ENCODE measurements around the gene FBXL16. TPM values are rescaled to one million over a fixed set of nuclear protein-coding genes. Genes with fewer than 3 reads are reported as not detected.

FBXL16 gene
- total RNA-seq, 1 donor from 2014 or later, result not detected

DNA sequence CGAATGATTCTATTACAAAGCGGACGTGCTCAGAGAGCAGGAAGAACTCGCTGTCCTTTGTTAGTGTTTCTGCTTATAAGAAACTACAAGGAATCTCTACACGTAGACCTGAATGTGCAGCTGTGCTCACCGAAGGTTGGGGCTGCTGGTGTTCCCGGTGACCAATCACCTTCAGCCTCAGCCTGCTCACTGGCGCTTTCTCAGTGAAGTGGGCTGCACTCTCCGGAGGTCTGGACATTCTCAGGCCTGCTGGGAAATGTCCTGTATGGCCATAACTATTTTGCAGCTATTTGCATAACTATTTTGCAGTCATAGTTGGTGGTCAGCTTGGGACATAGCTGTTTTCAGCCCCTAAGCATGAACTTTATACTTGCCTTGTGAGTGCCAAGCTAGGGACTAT lies 44.9 kb upstream of the FBXL16 start:
- no peak for DNase-seq (ENCODE audit: low spot score in 2 of 2)
- H3K4me1 ChIP-seq, result no peaks in the 10 kb centered on the region
- intact Hi-C loops (cut with DNase I), result no loop called here
- TF ChIP-seq, protein P1, sequence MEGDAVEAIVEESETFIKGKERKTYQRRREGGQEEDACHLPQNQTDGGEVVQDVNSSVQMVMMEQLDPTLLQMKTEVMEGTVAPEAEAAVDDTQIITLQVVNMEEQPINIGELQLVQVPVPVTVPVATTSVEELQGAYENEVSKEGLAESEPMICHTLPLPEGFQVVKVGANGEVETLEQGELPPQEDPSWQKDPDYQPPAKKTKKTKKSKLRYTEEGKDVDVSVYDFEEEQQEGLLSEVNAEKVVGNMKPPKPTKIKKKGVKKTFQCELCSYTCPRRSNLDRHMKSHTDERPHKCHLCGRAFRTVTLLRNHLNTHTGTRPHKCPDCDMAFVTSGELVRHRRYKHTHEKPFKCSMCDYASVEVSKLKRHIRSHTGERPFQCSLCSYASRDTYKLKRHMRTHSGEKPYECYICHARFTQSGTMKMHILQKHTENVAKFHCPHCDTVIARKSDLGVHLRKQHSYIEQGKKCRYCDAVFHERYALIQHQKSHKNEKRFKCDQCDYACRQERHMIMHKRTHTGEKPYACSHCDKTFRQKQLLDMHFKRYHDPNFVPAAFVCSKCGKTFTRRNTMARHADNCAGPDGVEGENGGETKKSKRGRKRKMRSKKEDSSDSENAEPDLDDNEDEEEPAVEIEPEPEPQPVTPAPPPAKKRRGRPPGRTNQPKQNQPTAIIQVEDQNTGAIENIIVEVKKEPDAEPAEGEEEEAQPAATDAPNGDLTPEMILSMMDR (IDR thresholded peaks at IDR 0.05), result no peak
- H3K36me3 ChIP-seq, result no peaks in the 10 kb centered on the region
- no peak overlapping the region for H3K27ac ChIP-seq
- no peak overlapping the region for H3K4me3 ChIP-seq
- no peaks in the 10 kb centered on the region for H3K27me3 ChIP-seq
- no peaks in the 10 kb centered on the region for H3K9me3 ChIP-seq

DNA sequence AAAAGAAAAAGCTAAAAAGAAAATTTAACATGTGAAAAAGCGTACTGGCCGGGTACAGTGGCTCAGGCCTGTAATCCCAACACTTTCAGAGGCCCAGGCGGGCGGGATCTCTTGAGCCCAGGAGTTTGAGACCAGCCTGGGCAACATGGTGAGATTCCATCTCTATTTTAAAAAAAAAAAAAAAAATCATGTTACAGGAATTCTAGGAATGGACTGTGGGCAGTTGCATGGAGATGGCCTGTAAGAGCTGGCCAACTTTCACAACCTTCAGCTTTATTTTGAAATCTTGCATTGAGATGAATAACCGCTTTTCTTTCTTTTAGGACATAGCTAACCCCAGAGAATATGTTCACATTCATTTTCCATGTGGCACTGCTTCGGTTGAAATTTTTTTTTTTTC lies 43.4 kb upstream of the FBXL16 start:
- DNase-seq (ENCODE audit: low spot score in 2 of 2), result no peak
- H3K27ac ChIP-seq, result no peak overlapping the region
- TF ChIP-seq, protein P1 (IDR thresholded peaks at IDR 0.05), result no peak
- no peaks in the 10 kb centered on the region for H3K9me3 ChIP-seq
- H3K4me3 ChIP-seq, result no peak overlapping the region
- no peaks in the 10 kb centered on the region for H3K36me3 ChIP-seq
- H3K27me3 ChIP-seq, result no peaks in the 10 kb centered on the region
- intact Hi-C loops (cut with DNase I), result no loop called here
- no peaks in the 10 kb centered on the region for H3K4me1 ChIP-seq

DNA sequence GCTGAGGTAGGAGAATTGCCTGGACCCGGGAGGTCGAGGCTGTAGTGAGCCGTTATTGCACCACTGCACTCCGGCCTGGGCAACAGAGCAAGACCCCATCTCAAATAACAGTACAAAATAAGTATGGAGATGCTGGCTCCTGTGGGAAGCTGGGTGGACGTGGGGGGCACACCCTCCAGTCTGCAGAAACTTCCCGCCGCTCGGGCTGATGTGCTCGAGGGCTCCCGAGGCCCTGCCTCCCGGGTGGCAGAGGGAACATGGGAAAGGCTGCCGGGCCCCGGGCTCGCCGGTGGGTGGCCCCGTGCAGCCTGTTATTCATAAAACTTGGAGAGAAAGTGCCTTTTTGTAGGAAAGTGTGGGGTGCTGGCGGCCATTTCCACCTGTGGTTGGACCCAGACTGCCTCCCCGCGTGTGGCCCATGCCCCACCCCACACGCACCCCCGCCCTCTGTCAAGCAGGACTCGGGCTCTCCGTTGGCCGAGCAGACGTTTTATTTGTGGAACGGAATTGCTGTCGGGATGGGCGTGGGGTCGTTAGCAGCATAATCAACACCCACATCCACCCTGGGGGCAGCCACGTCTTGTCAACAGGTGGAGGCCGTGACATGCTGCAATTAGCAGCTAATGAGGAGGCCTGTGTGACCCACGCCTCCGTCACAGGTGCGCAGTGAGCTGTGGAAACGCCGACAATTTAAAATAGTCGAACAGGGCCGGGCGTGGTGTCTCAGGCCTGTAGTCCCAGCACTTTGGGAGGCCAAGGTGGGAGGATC lies 42.6 kb upstream of the FBXL16 start:
- Histone ChIP-seq H3K4me1 (no peaks in the 10 kb centered on the region), H3K27ac (no peak overlapping the region), H3K9me3 (no peaks in the 10 kb centered on the region), H3K4me3 (no peak overlapping the region), H3K36me3 (no peaks in the 10 kb centered on the region), H3K27me3 (no peaks in the 10 kb centered on the region)
- no peak for DNase-seq (ENCODE audit: low spot score in 2 of 2)
- TF ChIP-seq, protein P1 (IDR thresholded peaks at IDR 0.05), result no peak
- intact Hi-C loops (cut with DNase I), result no loop called here

DNA sequence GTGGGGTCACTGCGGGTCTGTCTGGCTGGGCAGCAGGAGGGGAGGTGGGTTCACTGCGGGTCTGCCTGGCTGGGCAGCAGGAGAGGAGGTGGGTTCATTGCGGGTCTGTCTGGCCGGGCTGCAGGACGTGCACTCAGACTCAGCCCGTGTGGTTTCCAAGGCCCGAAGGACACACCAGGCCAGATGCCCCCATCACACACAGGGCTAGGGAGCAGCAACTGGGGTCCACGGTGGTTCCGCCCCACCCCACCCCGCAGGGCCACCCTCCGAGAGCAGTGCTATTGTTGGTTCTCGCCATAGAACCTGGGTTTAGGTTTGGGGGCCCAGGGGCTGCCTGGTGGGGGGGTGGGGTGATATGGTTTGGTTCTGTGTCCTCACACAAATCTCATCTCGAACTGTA lies 41.0 kb upstream of the FBXL16 start:
- intact Hi-C loops (cut with DNase I), result no loop called here
- TF ChIP-seq, protein P1 (IDR thresholded peaks at IDR 0.05), result no peak
- H3K27ac ChIP-seq, result no peak overlapping the region
- no peaks in the 10 kb centered on the region for H3K36me3 ChIP-seq
- H3K9me3 ChIP-seq, result no peaks in the 10 kb centered on the region
- H3K4me1 ChIP-seq, result no peaks in the 10 kb centered on the region
- no peaks in the 10 kb centered on the region for H3K27me3 ChIP-seq
- no peak overlapping the region for H3K4me3 ChIP-seq
- no peak for DNase-seq (ENCODE audit: low spot score in 2 of 2)

DNA sequence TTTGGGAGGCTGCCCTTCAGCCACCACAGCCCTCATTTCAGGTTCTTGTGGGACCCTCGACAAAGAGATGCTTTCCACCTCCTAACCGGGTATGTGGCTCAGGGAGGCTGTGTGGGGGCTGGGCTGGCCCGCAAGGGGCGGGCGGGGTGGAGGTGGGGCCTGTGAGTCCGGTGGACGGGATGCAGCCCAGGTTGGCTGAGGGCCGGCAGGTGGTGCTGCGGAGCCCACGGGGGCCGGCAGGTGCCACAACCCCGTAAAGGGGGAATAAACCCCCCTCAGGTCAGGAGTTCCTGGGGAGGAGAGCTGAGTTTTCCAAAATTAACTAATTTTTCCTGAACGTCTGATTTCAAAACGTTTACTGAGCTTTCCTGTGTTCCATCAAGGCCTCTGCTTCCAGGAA lies 40.1 kb upstream of the FBXL16 start:
- H3K4me1 ChIP-seq, result peaks cover 0 to 3% of the 10 kb centered on the region in 2 donors
- H3K4me3 ChIP-seq, result no peak overlapping the region
- no peaks in the 10 kb centered on the region for H3K36me3 ChIP-seq
- no peak overlapping the region for H3K27ac ChIP-seq
- no peaks in the 10 kb centered on the region for H3K9me3 ChIP-seq
- H3K27me3 ChIP-seq, result no peaks in the 10 kb centered on the region
- DNase-seq (ENCODE audit: low spot score in 2 of 2), result no peak
- TF ChIP-seq, protein P1 (IDR thresholded peaks at IDR 0.05), result no peak
- intact Hi-C loops (cut with DNase I), result no loop called here

Data from ascending aorta (tissue), 2 donors.